Astrocyte of the cerebellum (primary cell): Measurements from ENCODE around the gene PLPPR2.
"Not testable (repeated sequence)": the region's sequence is repeated elsewhere in the genome, so short reads cannot be mapped to it uniquely, and the experiment has no call there.

Source experiments
- DNase-seq: peaks from one replicate; pipeline ENCODE4 v3.0.0-alpha.2; 2011; ENCODE audit warnings: low read depth
- H3K4me3 ChIP-seq: 2 replicates; pipeline ENCODE4 v1.5.1; 2011; ENCODE audit warnings: mild to moderate bottlenecking, low read depth, low read length, moderate library complexity
- CTCF ChIP-seq: IDR thresholded peaks from 2 replicates; pipeline ENCODE4 v1.5.1; 2012; ENCODE audit warnings: low read length, low read depth, moderate library complexity, mild to moderate bottlenecking; ENCODE audit errors: missing control alignments
- in situ Hi-C: cut with HindIII; loops from 2 replicates; pipeline ENCODE4 v1.10.0; 2017; ENCODE audit warnings: low sequenced_read_pairs

Gene PLPPR2

DNA sequence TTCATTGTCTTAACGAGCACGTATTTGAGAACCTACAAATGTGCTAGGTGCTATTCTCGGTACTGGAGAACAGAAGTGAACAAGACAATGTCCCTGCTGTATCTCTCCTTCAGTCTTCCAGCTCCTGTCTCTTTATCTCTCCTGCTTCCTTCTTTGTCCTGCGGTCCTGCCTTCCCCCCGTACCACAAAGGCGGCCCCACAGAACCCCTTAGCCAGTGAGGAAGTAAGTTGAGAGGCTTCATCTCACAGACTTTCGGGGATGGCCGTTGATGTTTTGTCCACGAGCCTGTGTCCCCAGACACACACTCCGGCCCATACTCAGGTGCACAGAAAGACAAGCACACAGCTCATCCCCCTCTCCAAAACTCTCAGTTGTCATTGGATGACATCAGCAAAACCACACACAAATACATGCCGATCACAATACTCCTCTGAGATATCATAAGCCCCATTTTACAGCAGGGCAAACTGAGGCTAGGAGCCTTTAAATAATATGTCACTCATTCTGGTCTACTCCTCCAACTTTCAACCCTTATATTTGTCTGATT is 18.7 kb downstream of the PLPPR2 start:
- no peak for DNase-seq
- in situ Hi-C loops: no loop called here
- H3K4me3 ChIP-seq: peak overlapping the region; percentile 58
- no peak for TF ChIP-seq CTCF

- in situ Hi-C loops: no loop called here
Observed at GRCh38 chr19:11374433-11375142, 19.4 kb downstream of the PLPPR2 start, which contains the start of gene SWSAP1. Gene SWSAP1 (plus strand): TSS chr19:11374666. CDS start chr19:11374681, 15 bp downstream.

DNA sequence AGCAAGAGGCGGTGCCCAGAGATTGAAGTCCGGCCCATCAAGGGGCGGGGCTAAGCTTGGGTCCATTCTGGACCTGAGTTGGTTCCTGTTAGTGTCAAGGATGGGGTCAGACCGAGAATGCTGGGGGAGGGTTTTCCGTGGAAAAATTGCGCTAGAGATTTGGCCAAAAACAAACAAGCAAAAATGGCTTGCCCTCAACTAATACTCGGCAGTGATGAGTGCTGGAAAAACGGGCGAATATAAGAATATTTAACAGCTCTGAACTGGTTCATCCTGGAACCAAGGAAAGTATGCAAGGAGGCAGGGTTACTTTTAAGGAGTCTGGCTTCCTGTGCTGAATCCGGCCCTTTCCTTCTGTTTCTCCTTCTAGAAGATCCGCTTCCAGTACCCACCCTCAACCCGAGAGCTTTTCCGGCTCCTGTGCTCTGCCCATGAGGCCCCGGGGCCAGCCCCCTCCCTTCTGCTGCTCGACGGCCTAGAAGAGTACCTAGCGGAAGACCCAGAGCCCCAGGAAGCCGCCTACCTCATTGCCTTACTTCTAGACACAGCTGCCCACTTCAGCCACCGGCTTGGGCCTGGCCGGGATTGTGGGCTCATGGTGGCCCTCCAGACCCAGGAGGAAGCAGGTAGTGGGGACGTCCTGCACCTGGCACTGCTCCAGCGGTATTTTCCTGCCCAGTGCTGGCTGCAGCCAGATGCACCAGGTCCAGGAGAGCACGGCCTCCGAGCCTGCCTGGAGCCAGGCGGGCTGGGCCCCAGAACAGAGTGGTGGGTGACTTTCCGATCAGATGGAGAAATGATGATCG is 20.1 kb downstream of the PLPPR2 start:
- H3K4me3 ChIP-seq: peak overlapping the region; percentile 58
- no peak for TF ChIP-seq CTCF
- DNase-seq: no peak
- in situ Hi-C loops: no loop called here

More at GRCh38 chr19:11374433-11375142, 19.4 kb downstream of the PLPPR2 start, which contains the start of gene SWSAP1:
- peak within 1 kb of the TSS; percentile 58 for H3K4me3 ChIP-seq
- no peak for TF ChIP-seq CTCF
- peak; percentile 99 for DNase-seq

DNA sequence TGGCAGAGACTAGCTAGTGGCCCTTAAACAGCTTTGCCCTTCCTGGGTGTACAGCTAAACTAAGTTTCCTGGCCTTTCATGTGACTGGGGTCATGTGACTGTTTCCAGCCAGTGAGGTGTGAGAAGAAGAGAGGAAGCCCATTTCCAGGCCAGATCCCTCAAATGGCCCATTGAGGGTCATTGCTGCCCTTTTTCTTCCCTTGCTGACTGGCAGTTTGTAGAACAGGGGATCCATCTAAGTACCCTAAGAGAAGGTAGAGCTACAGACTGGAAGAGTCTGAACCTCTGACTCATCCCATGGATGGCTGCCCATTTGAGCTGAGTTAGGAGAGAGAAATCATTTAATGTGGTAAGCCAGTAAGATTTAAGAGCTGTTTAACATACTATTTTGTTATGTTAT is 22.0 kb downstream of the PLPPR2 start:
- no peak for TF ChIP-seq CTCF
- peak; percentile 87 for DNase-seq
- in situ Hi-C loops: no loop called here
- no peak overlapping the region for H3K4me3 ChIP-seq

DNA sequence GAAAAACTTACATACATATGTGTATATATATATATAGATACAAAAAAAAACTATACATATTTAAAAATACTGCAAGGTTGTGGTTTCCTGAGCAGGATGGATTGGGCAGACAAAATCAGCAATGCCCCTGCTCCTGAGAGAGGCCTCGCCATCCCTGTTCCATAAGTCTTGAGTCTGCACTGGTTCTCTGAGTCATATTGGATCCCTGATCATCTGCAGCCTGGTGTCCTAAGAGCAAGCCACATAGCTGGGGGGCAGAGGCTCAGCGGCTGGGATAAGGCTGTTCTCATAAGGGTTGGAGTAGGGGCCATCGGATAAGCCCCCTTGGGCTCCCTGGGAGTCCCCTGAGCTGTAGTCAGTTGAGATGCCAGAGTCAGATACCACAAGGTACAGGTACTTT is 22.5 kb downstream of the PLPPR2 start:
- no peak for TF ChIP-seq CTCF
- in situ Hi-C loops: no loop called here
- no peak for DNase-seq
- no peak overlapping the region for H3K4me3 ChIP-seq

GRCh38 chr19:11378319-11379189 is 23.3 kb downstream of the PLPPR2 start:
- no peak overlapping the region for H3K4me3 ChIP-seq

DNA sequence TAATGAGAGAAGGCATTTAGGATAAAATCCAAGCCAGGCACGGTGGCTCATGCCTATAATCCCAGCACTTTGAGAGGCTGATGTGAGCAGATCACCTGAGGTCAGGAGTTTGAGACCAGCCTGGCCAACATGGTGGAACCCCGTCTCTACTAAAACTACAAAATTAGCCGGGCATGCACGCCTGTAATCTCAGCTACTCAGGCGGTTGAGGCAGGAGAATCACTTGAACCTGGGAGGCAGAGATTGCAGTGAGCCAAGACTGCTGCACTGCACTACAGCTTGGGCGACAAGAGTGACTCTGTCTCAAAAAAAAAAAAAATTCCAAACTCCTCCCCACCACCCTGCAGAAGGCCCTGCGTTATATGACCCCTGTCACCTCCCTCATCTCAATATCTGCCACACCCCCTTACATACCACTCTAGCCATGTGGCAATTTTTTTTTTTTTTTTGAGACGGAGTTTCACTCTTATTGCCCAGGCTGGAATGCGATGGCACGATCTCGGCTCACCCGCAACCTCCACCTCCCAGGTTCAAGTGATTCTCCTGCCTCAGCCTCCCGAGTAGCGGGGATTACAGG is 24.1 kb downstream of the PLPPR2 start:
- DNase-seq, in situ Hi-C loops, H3K4me3 ChIP-seq: not testable (repeated sequence)

More at GRCh38 chr19:11378319-11379189, 23.3 kb downstream of the PLPPR2 start:
- no peak for DNase-seq
- in situ Hi-C loops: no loop called here
- peak; percentile 61 for TF ChIP-seq CTCF
